GM19463 (cell line): ENCODE data around the gene TMEM43.

Source experiments
- ATAC-seq: cut with Tn5 transposase; IDR thresholded peaks from one replicate; pipeline ENCODE4 v1.9.1; 2021; ENCODE audit warnings: mild to moderate bottlenecking, moderate library complexity; ENCODE audit not compliant: unreplicated experiment

Gene TMEM43

DNA sequence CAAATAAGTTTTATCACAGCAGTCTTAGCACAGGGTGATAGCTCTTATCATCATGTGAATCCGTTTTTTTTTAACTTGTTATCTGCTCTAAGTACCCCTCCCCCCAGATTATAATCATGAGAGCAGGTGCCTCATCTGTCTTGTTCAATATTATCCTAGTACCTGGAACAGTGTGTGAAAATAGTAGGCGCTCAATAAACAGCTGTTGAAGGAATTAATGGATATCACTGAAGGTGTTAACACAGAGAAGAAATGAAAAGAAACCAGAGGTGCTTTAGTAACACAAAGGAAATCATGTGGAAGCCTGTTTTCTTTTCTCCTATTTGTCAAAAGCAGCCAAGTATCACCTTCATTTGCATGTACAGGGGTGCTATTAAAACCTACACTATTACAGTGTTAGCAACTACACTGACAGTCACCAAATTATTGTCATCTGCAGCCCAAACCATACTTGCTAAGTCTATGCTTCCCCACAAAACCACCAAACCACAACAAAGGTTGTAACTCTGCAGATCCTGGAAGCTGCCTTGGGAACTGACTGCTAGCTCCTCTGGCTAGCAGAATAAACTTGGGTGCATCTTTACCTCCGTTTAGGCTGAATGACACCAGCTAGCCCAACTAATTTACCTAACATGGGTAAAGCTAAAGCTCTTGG is 50.7 kb downstream of the TMEM43 start:
- no peak for ATAC-seq

DNA sequence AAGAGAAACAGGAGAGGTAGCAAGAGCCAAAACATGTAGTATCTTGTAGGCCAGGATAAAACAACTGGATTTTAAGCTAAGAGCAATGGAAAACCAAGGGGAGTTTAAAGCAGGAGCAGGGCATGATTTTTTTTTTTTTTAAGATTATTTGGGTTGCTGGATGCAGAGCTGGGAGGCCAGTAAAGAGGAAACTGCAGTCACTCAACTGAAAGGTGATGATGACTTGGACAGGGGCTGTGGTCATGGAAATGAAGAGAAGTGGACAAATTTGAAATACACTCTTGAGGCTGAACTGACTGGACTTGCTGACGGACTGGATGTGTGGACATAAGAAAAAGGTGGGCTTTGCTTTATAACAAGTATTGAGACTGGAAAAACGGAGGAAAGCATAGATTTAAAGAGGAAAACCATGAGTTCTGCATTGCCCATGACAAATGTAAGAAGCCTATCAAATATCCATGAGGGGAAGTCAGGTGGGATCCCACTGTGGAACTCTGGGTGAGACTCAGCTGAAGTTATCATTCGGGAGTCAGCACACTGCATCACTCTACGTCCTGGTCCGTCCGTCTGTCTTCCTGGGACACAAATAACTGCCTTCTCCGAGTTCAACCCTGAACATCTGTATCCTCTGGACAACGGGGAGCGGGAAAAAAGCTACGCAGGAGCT is 52.9 kb downstream of the TMEM43 start:
- peak; percentile 2 for ATAC-seq

DNA sequence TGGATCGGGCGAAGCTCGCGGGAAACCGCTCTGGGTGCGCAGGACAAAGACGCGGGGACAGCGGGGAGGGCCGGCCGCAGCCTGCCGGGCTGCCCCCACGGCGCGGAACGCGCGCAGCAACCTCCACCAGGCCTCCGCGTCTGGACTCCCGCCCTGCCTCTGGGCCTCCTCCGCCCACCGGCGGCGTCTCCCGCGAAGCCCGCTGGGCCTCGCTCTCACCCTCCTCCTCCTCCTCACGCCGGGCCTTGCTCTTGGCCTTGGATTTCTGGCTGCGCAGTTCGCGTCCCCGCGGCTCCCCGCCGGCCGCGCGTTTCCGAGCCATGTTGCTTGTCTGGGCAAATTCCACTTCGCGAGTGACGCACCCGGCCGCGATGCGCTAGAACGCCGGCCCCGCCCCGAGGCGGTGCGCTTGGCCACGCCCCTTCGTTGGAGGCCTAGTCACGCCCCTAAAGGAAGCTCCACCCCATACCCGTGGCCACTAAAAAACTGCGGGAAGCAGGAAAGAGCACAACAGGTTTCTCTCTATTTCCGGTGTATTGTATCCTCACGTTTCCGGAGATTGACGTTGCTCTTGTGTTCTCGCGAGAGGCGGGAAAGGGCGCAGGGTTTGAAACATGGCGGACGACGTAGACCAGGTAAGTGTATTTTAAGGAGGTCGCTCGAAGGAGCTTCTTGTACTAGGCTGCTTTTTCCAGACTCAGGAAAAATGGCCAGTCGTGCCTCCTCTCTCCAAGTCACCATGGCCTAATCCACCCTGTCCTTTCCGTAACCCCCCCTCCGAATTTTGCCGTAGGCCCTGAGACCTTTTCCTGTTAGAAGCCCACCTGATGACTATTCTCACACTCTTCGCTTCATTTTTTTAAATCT is 53.6 kb downstream of the TMEM43 start, which contains the start of the genes LSM3 and XPC:
Gene LSM3, plus strand, starts transcription at position 571 of the 867 bp plus-strand sequence. Its CDS starts 44 bp downstream, at position 615.
Gene XPC, minus strand, starts transcription at position 355 of the 867 bp plus-strand sequence. Its CDS starts 33 bp downstream, at position 322.
- peak; percentile 91 for ATAC-seq

DNA sequence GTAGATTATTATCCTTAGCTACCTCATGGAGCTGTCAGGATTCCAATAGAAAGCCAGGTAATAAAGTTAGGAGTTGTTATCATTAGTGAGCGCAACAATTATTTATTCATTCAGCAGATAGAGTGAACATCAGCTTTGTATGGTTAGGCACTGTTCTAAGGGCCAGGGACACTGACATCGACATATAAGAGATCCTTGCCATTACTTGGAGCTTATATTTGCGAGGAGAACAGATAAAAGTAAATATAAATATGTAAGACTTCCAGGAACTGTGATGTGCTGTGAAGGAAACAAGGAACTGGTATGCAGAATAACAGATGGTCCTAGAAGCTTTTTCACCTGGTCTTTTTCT is 54.2 kb downstream of the TMEM43 start:
- ATAC-seq: no peak

DNA sequence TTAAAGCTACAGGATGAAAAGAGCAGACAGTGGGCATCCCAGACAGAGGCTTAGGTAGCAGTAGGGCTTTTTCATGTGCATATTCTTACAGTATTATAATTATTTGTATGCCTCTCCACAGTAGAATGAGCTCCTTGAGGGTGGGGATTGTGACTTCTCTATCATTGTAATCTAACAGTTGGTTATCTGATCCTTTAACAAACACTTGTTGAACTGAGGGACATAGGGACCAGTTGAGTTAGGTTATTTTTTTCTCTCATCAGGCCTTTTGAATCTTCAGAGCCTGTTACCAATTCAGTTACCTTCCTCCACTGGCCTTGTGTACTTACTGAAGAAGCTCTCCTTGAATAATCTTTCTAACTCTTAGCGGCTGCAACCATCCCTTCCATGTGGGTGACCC is 54.9 kb downstream of the TMEM43 start:
- ATAC-seq: no peak

DNA sequence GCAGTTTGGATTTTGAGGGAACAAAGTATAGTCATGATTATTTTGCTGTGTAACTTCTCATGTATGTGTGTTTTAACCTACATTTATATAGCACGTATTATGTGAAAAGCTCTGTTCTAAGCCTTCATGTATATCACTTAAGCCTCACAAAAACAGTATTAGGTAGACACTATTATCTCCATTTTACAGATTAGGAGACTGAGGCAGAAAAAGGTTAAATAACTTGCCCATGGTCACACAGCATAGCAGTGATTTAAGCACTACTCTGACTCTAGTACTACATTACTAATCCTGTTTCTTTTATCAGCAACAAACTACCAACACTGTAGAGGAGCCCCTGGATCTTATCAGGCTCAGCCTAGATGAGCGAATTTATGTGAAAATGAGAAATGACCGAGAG is 56.4 kb downstream of the TMEM43 start:
- no peak for ATAC-seq

DNA sequence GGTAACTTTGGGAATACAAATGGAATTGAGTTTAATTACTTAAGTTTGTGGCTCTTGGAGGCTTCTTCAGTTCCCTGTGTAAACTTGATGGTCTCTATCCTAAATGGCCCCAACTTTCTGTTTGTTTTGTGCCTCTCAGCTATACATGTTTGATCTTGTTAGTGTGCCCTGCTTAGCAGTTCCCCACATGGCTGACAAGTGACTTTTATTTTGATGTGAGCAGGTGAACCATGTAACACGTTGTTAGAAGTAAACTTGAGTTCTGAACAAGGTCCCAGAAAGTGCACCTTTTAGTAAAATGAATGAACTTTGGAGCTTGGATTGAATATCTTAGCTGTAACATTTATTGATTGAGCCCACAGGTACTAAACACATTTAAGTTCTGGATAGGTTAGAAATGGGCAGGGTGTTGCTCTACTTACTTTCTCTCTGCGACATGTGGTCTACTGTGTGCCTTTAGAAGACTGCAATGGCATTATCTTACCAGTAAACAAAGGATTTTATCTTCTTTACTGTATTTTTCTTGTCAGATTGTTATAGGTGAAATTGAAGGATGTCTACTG is 58.2 kb downstream of the TMEM43 start:
- ATAC-seq: no peak

DNA sequence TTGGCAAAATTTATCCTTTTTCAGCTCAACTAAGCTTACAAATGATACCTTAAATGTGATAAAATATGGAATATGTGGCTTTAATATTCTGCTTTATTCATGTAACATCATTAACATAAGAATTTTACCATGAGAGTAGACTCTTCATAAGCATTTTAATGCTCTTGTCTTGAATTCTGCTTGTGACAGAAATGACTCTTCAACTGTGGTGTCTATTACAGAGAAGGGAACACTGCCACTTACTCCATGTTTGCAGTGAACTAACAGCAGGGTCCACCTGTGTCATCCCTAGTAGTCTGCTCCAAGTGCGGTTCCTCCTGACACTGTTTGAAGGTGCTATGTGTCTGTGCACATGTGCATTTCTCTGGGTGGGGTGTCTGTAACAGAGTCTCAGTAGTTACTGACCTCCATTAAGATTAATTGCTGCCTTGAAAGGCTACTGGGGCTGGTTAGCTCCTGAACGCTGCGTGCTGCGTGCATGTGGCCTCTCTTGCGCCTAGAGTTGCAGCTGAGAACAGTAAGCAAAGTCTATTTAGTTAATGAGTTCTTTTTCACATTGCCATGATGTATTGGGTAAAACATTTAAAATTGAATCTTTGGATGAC is 62.1 kb downstream of the TMEM43 start:
- ATAC-seq: no peak

DNA sequence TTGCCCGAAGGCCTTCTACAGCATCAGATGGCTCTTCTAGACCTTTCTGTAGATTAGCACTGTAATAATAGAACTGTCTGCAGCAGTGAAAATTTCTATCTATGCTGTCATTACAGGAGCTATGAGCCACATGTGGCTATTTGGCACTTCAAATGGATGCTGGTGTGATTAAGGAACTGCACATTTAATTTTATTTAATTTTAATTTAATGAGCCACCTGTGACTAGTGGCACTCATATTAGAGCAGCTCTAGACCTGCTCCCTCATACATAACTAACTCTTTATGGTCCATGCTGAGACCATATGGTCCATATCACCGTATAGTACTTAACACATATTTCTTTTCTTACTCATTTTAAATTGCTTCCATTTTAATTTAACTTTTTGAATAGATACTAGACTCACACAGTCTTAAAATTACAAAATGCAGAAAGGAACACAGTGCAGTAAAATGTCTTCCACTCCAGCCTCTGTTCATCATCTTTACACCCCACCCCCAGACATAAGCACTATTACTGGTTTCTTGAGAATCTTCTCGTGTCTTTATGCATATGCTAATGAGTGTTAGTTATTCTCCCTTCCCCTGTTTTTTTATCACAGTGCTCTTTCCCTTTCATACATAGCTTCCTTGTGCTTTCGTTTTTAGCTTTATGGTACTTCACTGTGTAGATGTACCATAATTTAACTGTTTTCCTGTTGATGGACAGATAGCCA is 63.3 kb downstream of the TMEM43 start:
- ATAC-seq: no peak
